ENCODE data around the gene LMOD3.

GRCh38 chr3:69116162-69116561 lies 6.2 kb downstream of the LMOD3 start:
- no peak for TF ChIP-seq GATA2 (IDR thresholded peaks at IDR 0.05; ENCODE audit: low read depth, low read length)
- TF ChIP-seq GATA3 (IDR thresholded peaks at IDR 0.05; ENCODE audit: low read depth, low read length), result no peak

All from SH-SY5Y (cell line).